GM12878 (cell line): ENCODE results near the gene FBN2. TPM values are rescaled to one million over a fixed set of nuclear protein-coding genes. Genes with fewer than 3 reads are reported as not detected.

Experiments
- ATAC-seq: fragments of 200-7000 bp; cut with Tn5 transposase; 3 replicates; pipeline ENCODE4 v1.9.1; 2020; ENCODE audit warnings: mild to moderate bottlenecking, moderate library complexity
- BruUV-seq: library from RNA; stranded (reverse); fragments of 400-500 nt; replicated peaks from 2 replicates; lab custom pipeline; 2021; lab: Mats Ljungman, UMichigan
- CTCF ChIA-PET: fragments of 300-600 bp; sonication (Branson Sonifier 250); formaldehyde crosslinking; extraction: SDS; loops from one replicate; lab custom pipeline; 2021; ENCODE audit warnings: inconsistent platforms; lab: Yijun Ruan, JAX
- POLR2A ChIA-PET: fragments of 350-600 bp; formaldehyde crosslinking; extraction: SDS; loops from one replicate; lab custom pipeline; 2021; ENCODE audit warnings: inconsistent platforms; lab: Charles Lee
- RAD21 ChIA-PET: fragments of 300-600 bp; sonication (Branson Sonifier 250); formaldehyde crosslinking; loops from one replicate; lab custom pipeline; 2023; ENCODE audit warnings: antibody characterized with exemption; ENCODE audit not compliant: unreplicated experiment; lab: Charles Lee
- SMC1A ChIA-PET: fragments of 300-600 bp; sonication (Branson Sonifier 250); formaldehyde crosslinking; loops from one replicate; lab custom pipeline; 2023; ENCODE audit not compliant: unreplicated experiment, uncharacterized antibody; lab: Charles Lee
- DNase-seq: peaks from one replicate; pipeline ENCODE4 v3.0.0-alpha.2; 2011; ENCODE audit warnings: low read depth, low spot score
- FAIRE-seq: peaks from 3 replicates; lab custom pipeline; 2011; peaks lifted over from hg19 to GRCh38; lab: Jason Lieb, UNC
- H2AFZ ChIP-seq: 2 replicates; pipeline ENCODE4 v1.6.0; 2011; ENCODE audit warnings: low read depth, low read length, control low read depth; ENCODE audit not compliant: control insufficient read depth
- H3K27ac ChIP-seq: 2 replicates; pipeline ENCODE4 v1.5.1; 2011; ENCODE audit warnings: control low read depth; ENCODE audit not compliant: control insufficient read depth, insufficient read depth
- H3K27me3 ChIP-seq, 2 experiments: replicated peaks in 1 of 2; 2 replicates each; pipeline versions ENCODE4 v1.6.0 to v1.6.1; 2011; ENCODE audit warnings: low read length in 1 of 2; ENCODE audit not compliant: control insufficient read depth in 2 of 2, insufficient read depth in 2 of 2
- H3K36me3 ChIP-seq, 2 experiments: 2 replicates each; pipeline ENCODE4 v1.5.1; 2011; ENCODE audit warnings: low read length in 1 of 2; ENCODE audit not compliant: control insufficient read depth in 2 of 2, insufficient read depth in 2 of 2
- H3K4me1 ChIP-seq: 2 replicates; pipeline ENCODE4 v1.6.1; 2011; ENCODE audit warnings: mild to moderate bottlenecking, low read length, moderate library complexity, mixed read lengths; ENCODE audit not compliant: control insufficient read depth, insufficient read depth
- H3K4me2 ChIP-seq: 2 replicates; pipeline ENCODE4 v1.6.0; 2011; ENCODE audit warnings: control low read depth; ENCODE audit not compliant: control insufficient read depth, insufficient read depth
- H3K4me3 ChIP-seq: fragments of 200-600 bp; sonication (generic); 2 replicates; pipeline ENCODE4 v1.5.1; 2016
- H3K79me2 ChIP-seq: 2 replicates; pipeline ENCODE4 v1.6.0; 2011; ENCODE audit warnings: low read length; ENCODE audit not compliant: control insufficient read depth, insufficient read depth
- H3K9ac ChIP-seq: 2 replicates; pipeline ENCODE4 v1.8.0; 2011; ENCODE audit warnings: low read length, control low read depth, mixed read lengths; ENCODE audit not compliant: control insufficient read depth, insufficient read depth
- H3K9me3 ChIP-seq: replicated peaks from 3 replicates; pipeline ENCODE4 v1.5.1; 2011; ENCODE audit warnings: mild to moderate bottlenecking, low read length; ENCODE audit not compliant: control insufficient read depth, insufficient read depth
- H4K20me1 ChIP-seq: 2 replicates; pipeline ENCODE4 v1.6.0; 2011; ENCODE audit not compliant: control insufficient read depth, insufficient read depth
- CBX5 ChIP-seq: sonication (generic); IDR thresholded peaks from 2 replicates; pipeline ENCODE4 v1.6.1; 2016; ENCODE audit warnings: low read depth, moderate library complexity, mild to moderate bottlenecking, inconsistent platforms
- CREB1 ChIP-seq: IDR thresholded peaks from 2 replicates; pipeline ENCODE4 v1.6.1; 2012; ENCODE audit warnings: low read depth, mild to moderate bottlenecking, inconsistent platforms
- CUX1 ChIP-seq: IDR thresholded peaks from 2 replicates; pipeline ENCODE4 v1.6.1; 2012; ENCODE audit warnings: improper control_type of control experiment, low read depth, low read length; ENCODE audit not compliant: insufficient replicate concordance
- E4F1 ChIP-seq: fragments of 450-650 bp; IDR thresholded peaks from 2 replicates; pipeline ENCODE4 v1.6.1; 2018; ENCODE audit warnings: borderline replicate concordance, mild to moderate bottlenecking; ENCODE audit not compliant: partially characterized antibody
- EP300 ChIP-seq, 2 experiments: fragments of 150-350 bp in 1 of 2; IDR thresholded peaks; 2 replicates each; pipeline ENCODE4 v1.6.1; 2011 to 2012; ENCODE audit warnings: low read depth in 2 of 2, low read length in 2 of 2, borderline replicate concordance in 1 of 2, improper control_type of control experiment in 1 of 2, inconsistent platforms in 1 of 2; ENCODE audit not compliant: control insufficient read depth in 1 of 2
- PBX3 ChIP-seq: IDR thresholded peaks from 2 replicates; pipeline ENCODE4 v1.6.1; 2011; ENCODE audit warnings: mild to moderate bottlenecking, low read depth, low read length, moderate library complexity; ENCODE audit not compliant: insufficient replicate concordance
- PML ChIP-seq: IDR thresholded peaks from 2 replicates; pipeline ENCODE4 v1.6.1; 2012; ENCODE audit warnings: low read length, inconsistent platforms
- RAD51 ChIP-seq: fragments of 450-650 bp; IDR thresholded peaks from 2 replicates; pipeline ENCODE4 v1.6.1; 2016; ENCODE audit warnings: moderate library complexity, mild to moderate bottlenecking, inconsistent platforms
- RCOR1 ChIP-seq: conservative IDR thresholded peaks from 2 replicates; pipeline ENCODE4 v1.6.1; 2012; ENCODE audit warnings: low read depth, low read length, improper control_type of control experiment
- SMAD1 ChIP-seq: fragments of 450-650 bp; IDR thresholded peaks from 2 replicates; pipeline ENCODE4 v1.6.1; 2018; ENCODE audit warnings: mild to moderate bottlenecking, low read depth; ENCODE audit not compliant: partially characterized antibody
- STAT3 ChIP-seq: IDR thresholded peaks from 2 replicates; pipeline ENCODE4 v1.6.1; 2011; ENCODE audit warnings: low read depth, low read length, improper control_type of control experiment
- SUPT20H ChIP-seq: IDR thresholded peaks from 2 replicates; pipeline ENCODE4 v1.6.1; 2011; ENCODE audit warnings: low read depth, mild to moderate bottlenecking, low read length, moderate library complexity, borderline replicate concordance; ENCODE audit not compliant: control insufficient read depth
- TCF7 ChIP-seq: IDR thresholded peaks from 2 replicates; pipeline ENCODE4 v1.6.1; 2014; ENCODE audit warnings: antibody characterized with exemption, borderline replicate concordance
- YY1 ChIP-seq: IDR thresholded peaks from 2 replicates; pipeline ENCODE4 v1.6.1; 2011; ENCODE audit warnings: low read depth, mild to moderate bottlenecking, low read length
- WGBS: methylation state at CpG from one replicate; pipeline ENCODE4 v1.1.6; 2016; ENCODE audit warnings: low lambda C conversion rate; ENCODE audit not compliant: insufficient replicate concordance, insufficient coverage; ENCODE audit errors: missing lambda C conversion rate; 5-methylcytosine and 5-hydroxymethylcytosine counted together
- in situ Hi-C: fragments of 300-500 bp; cut with MboI; formaldehyde crosslinking; loops from 9 replicates; pipeline ENCODE4 v1.14.3; 2018; ENCODE audit warnings: mixed read lengths
- intact Hi-C: fragments of 100-400 bp; cut with micrococcal nuclease; formaldehyde crosslinking; loops from one replicate; pipeline ENCODE4 v1.14.2; 2022; ENCODE audit not compliant: unreplicated experiment
- polyA plus RNA-seq, 11 experiments: library from polyadenylated mRNA; depleted of rRNA in 4 of 11; unstranded in 6 of 11; stranded (reverse) in 5 of 11; fragments of >200 nt; fragmentation: Nextera tagmentation in 4 of 11; fragmentation: Illumina TruSeq in 1 of 11; extraction: Ambion mirVana in 4 of 11; extraction: Trizol in 1 of 11; gene quantifications; 1 replicate in 1 of 11; 2 replicates in 10 of 11; pipeline versions ENCODE4 v1.2.1 to v1.2.3, GENCODE V29; 2011 to 2016; ENCODE audit warnings: inconsistent platforms in 2 of 11, missing spikeins in 2 of 11, low read depth in 1 of 11
- total RNA-seq, 4 experiments: library from RNA; depleted of rRNA in 3 of 4; stranded (reverse); fragments of >200 nt in 3 of 4; fragmentation: Illumina TruSeq in 1 of 4; extraction: Trizol in 1 of 4; gene quantifications; 2 replicates each; pipeline versions ENCODE4 v1.2.1 to v1.2.3, GENCODE V29; 2013 to 2021

FBN2 gene
- total and polyA plus RNA-seq, 10 of the 15 experiments (the other 5 are each of a cell fraction or from before 2014, with no cell fraction given), result 0.01 to 0.98 (median 0.10) TPM; not detected in 3

- H3K79me2 ChIP-seq, result no peaks in the 10 kb centered on the region
- POLR2A ChIA-PET, result no interaction called here
- H3K9me3 ChIP-seq, result no peaks in the 10 kb centered on the region
- 60% methylated on average over 5 of the region's 5 CpGs for WGBS
- H3K4me1 ChIP-seq, result no peaks in the 10 kb centered on the region
- no peaks in the 10 kb centered on the region for H3K36me3 ChIP-seq
- no peaks in the 10 kb centered on the region for H3K27me3 ChIP-seq
- CTCF ChIA-PET, result no interaction called here
- no peak overlapping the region for H3K9ac ChIP-seq
- BruUV-seq, result no TSS peak
- SMC1A ChIA-PET, result interaction anchor here (1.6 kb wide), 1 partner anchor 20 kb away, joined by 3 read pairs; no protein-coding TSS in a partner anchor
- H4K20me1 ChIP-seq, result no peaks in the 10 kb centered on the region
- FAIRE-seq, result no peak
- ATAC-seq, result no peak
- in situ Hi-C loops, result no loop called here
- no peak overlapping the region for H3K4me2 ChIP-seq
- RAD21 ChIA-PET, result no interaction called here
- intact Hi-C loops, result no loop called here
- H3K27ac ChIP-seq, result no peak overlapping the region
- no peak for DNase-seq
- no peak overlapping the region for H2AFZ ChIP-seq
- no peak overlapping the region for H3K4me3 ChIP-seq
- no peak for TF ChIP-seq STAT3
- TF ChIP-seq PBX3, result no peak
- TF ChIP-seq YY1, result no peak
- TF ChIP-seq EP300 (IDR thresholded peaks at IDR 0.05; ENCODE audit: borderline replicate concordance in 1 of 2, control insufficient read depth in 1 of 2, low read depth in 2 of 2, low read length in 2 of 2), result no peak
- TF ChIP-seq PML, result no peak
- no peak for TF ChIP-seq E4F1
- TF ChIP-seq RAD51, result no peak
- TF ChIP-seq CUX1, result no peak
- no peak for TF ChIP-seq CBX5
- TF ChIP-seq CREB1, result no peak
- TF ChIP-seq RCOR1, result no peak
- no peak for TF ChIP-seq SMAD1
- no peak for TF ChIP-seq SUPT20H
- TF ChIP-seq TCF7, result no peak
Observed at GRCh38 chr5:128305341-128305740, 232.7 kb downstream of the FBN2 start.
